Muscle layer of duodenum (tissue), 2 donors: ENCODE data around the gene TCF21.

Experiments used
- H3K27ac ChIP-seq: one replicate; pipeline ENCODE4 v1.7.0; 2013; ENCODE audit warnings: mild to moderate bottlenecking, low read length
- H3K27me3 ChIP-seq: one replicate; pipeline ENCODE4 v1.7.0; 2013; ENCODE audit warnings: low read depth, mild to moderate bottlenecking, control low read depth, low read length
- H3K36me3 ChIP-seq, 2 donors: one replicate each; pipeline ENCODE4 v1.7.0; 2013; ENCODE audit warnings: low read length in 2 of 2, control low read depth in 1 of 2, mild to moderate bottlenecking in 1 of 2; ENCODE audit not compliant: insufficient read depth in 2 of 2, control insufficient read depth in 1 of 2
- H3K4me1 ChIP-seq, 2 donors: one replicate each; pipeline ENCODE4 v1.7.0; 2013; ENCODE audit warnings: low read length in 2 of 2, mild to moderate bottlenecking in 2 of 2, control low read depth in 1 of 2, moderate library complexity in 1 of 2; ENCODE audit not compliant: insufficient read depth in 2 of 2, control insufficient read depth in 1 of 2
- H3K4me3 ChIP-seq, 2 donors: one replicate each; pipeline ENCODE4 v1.7.0; 2013; ENCODE audit warnings: low read length in 2 of 2, low read depth in 1 of 2, mild to moderate bottlenecking in 1 of 2
- H3K9me3 ChIP-seq, 2 donors: one replicate each; pipeline ENCODE4 v1.7.0; 2013; ENCODE audit warnings: low read length in 2 of 2, control low read depth in 1 of 2, mild to moderate bottlenecking in 1 of 2; ENCODE audit not compliant: control insufficient read depth in 1 of 2
- donor health status: healthy.

Gene TCF21

GRCh38 chr6:133863228-133863627 lies 25.7 kb upstream of the TCF21 start:
- no peaks in the 10 kb centered on the region for H3K27me3 ChIP-seq
- H3K4me1 ChIP-seq, result no peaks in the 10 kb centered on the region
- no peak overlapping the region for H3K27ac ChIP-seq
- peaks cover 4 to 28% of the 10 kb centered on the region in 2 donors for H3K9me3 ChIP-seq
- no peaks in the 10 kb centered on the region for H3K36me3 ChIP-seq
- H3K4me3 ChIP-seq, result peak overlapping the region in 1 of 2 donors; percentile 12

GRCh38 chr6:133865680-133866079 lies 23.2 kb upstream of the TCF21 start:
- Histone ChIP-seq H3K4me3 (no peak overlapping the region), H3K36me3 (no peaks in the 10 kb centered on the region), H3K27ac (no peak overlapping the region), H3K4me1 (no peaks in the 10 kb centered on the region), H3K27me3 (no peaks in the 10 kb centered on the region), H3K9me3 (peaks cover 4 to 24% of the 10 kb centered on the region in 2 donors)

- no peaks in the 10 kb centered on the region for H3K36me3 ChIP-seq
- H3K27me3 ChIP-seq, result no peaks in the 10 kb centered on the region
- no peak overlapping the region for H3K4me3 ChIP-seq
- H3K4me1 ChIP-seq, result no peaks in the 10 kb centered on the region
- H3K27ac ChIP-seq, result no peak overlapping the region
- H3K9me3 ChIP-seq, result no peaks in the 10 kb centered on the region
These were observed 17.8 kb upstream of the TCF21 start for GRCh38 chr6:133871131-133871530.

GRCh38 chr6:133873538-133873937 lies 15.4 kb upstream of the TCF21 start:
- no peaks in the 10 kb centered on the region for H3K9me3 ChIP-seq
- H3K4me3 ChIP-seq, result no peak overlapping the region
- no peaks in the 10 kb centered on the region for H3K27me3 ChIP-seq
- no peaks in the 10 kb centered on the region for H3K4me1 ChIP-seq
- no peak overlapping the region for H3K27ac ChIP-seq
- no peaks in the 10 kb centered on the region for H3K36me3 ChIP-seq

GRCh38 chr6:133877116-133877515 lies 11.8 kb upstream of the TCF21 start:
- Histone ChIP-seq H3K4me3 (peak overlapping the region in 1 of 2 donors; percentile 8), H3K36me3 (no peaks in the 10 kb centered on the region), H3K4me1 (no peaks in the 10 kb centered on the region), H3K27me3 (no peaks in the 10 kb centered on the region), H3K9me3 (no peaks in the 10 kb centered on the region), H3K27ac (no peak overlapping the region)

- Histone ChIP-seq H3K27ac (no peak overlapping the region), H3K9me3 (no peaks in the 10 kb centered on the region), H3K36me3 (no peaks in the 10 kb centered on the region), H3K4me3 (no peak overlapping the region), H3K27me3 (no peaks in the 10 kb centered on the region), H3K4me1 (no peaks in the 10 kb centered on the region)
These were observed 8.9 kb upstream of the TCF21 start for GRCh38 chr6:133880006-133880405.

GRCh38 chr6:133880896-133881295 lies 8.0 kb upstream of the TCF21 start:
- no peaks in the 10 kb centered on the region for H3K9me3 ChIP-seq

GRCh38 chr6:133886104-133886775 lies 2.7 kb upstream of the TCF21 start:
- H3K27ac ChIP-seq, result peak overlapping the region; percentile 86
- H3K9me3 ChIP-seq, result no peaks in the 10 kb centered on the region
- no peak overlapping the region for H3K4me3 ChIP-seq
- H3K36me3 ChIP-seq, result no peaks in the 10 kb centered on the region
- H3K27me3 ChIP-seq, result peaks cover 23% of the 10 kb centered on the region
- H3K4me1 ChIP-seq, result peaks cover 0 to 12% of the 10 kb centered on the region in 2 donors

More at GRCh38 chr6:133880896-133881295, 8.0 kb upstream of the TCF21 start:
- H3K36me3 ChIP-seq, result no peaks in the 10 kb centered on the region
- H3K4me1 ChIP-seq, result no peaks in the 10 kb centered on the region
- no peak overlapping the region for H3K4me3 ChIP-seq
- no peak overlapping the region for H3K27ac ChIP-seq
- H3K27me3 ChIP-seq, result no peaks in the 10 kb centered on the region

- Histone ChIP-seq H3K27ac (peak overlapping the region; percentile 86), H3K27me3 (peaks cover 31% of the 10 kb centered on the region), H3K4me3 (peak overlapping the region in 1 of 2 donors; percentile 7), H3K9me3 (no peaks in the 10 kb centered on the region), H3K4me1 (peaks cover 0 to 17% of the 10 kb centered on the region in 2 donors), H3K36me3 (no peaks in the 10 kb centered on the region)
These were observed 1.6 kb upstream of the TCF21 start for GRCh38 chr6:133887156-133887879.

GRCh38 chr6:133887880-133888230 lies 1.1 kb upstream of the TCF21 start:
- H3K27me3 ChIP-seq, result peaks cover 36% of the 10 kb centered on the region
- H3K36me3 ChIP-seq, result no peaks in the 10 kb centered on the region
- peaks cover 0 to 17% of the 10 kb centered on the region in 2 donors for H3K4me1 ChIP-seq
- H3K27ac ChIP-seq, result peak overlapping the region; percentile 86
- no peak overlapping the region for H3K4me3 ChIP-seq
- H3K9me3 ChIP-seq, result no peaks in the 10 kb centered on the region

GRCh38 chr6:133889557-133890403 lies 867 bp downstream of the TCF21 start:
- Histone ChIP-seq H3K27me3 (peaks cover 50% of the 10 kb centered on the region), H3K4me3 (peak overlapping the region; percentile 65 to 72), H3K4me1 (peaks cover 4 to 24% of the 10 kb centered on the region in 2 donors), H3K9me3 (no peaks in the 10 kb centered on the region), H3K27ac (peak overlapping the region; percentile 82), H3K36me3 (no peaks in the 10 kb centered on the region)
